ENCODE data around the gene TLE3.
"Not testable (repeated sequence)": the region's sequence is repeated elsewhere in the genome, so short reads cannot be mapped to it uniquely, and the experiment has no call there.

TLE3 gene

DNA sequence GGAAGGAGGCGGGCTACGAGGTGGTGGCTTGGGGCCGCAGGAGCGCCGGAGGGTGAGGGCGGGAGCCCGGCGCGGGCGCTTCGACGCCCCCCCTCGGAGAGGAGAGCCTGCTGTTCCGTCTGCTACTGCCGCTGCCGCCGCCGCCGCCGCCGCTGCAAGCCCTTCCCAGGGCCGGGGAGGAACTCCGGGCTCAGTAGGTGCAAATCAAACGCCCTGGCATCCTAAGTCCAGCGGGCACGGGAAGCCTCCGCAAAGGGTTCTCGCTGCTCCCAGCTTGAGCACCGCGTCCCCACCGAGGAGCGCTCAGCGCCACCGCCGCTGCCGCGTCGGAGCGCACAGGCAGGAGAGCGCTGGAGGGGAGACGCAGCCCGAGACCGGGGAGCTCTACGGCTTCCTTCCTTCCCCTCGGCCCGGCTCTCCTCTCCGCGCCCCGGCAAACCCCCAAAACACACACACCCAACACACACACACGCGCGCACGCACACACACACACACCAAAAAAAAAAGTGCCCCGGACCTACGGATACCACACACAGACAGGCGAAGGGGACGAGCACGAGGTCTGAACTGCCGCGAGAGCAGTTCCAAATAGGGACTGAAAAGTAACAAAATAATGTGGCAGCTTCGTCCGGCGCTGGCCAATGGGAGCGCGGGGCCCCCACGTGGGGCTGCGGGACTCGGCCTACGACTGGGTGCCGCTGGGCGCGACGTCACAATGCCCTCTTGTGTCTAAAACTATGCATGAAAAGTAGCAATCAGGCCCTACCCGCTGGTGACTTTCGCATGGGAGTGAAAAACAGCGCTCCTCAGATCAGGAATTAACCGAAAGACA lies at the start of gene TLE3:
Gene TLE3 (minus strand): TSS at position 597 of the 832 bp plus-strand sequence. CDS start 1,119 bp downstream, outside the sequence.
- peak; percentile 96 for DNase-seq

- no peak for DNase-seq
These were observed 49.6 kb upstream of the TLE3 start for GRCh38 chr15:70147178-70147760.

GRCh38 chr15:70146771-70147170 lies 49.1 kb upstream of the TLE3 start:
- DNase-seq = no peak

GRCh38 chr15:70146162-70146561 lies 48.4 kb upstream of the TLE3 start:
- DNase-seq = no peak

- DNase-seq = no peak
These were observed 47.5 kb upstream of the TLE3 start for GRCh38 chr15:70145261-70145660.

GRCh38 chr15:70142322-70143191 lies 44.8 kb upstream of the TLE3 start:
- no peak for DNase-seq

- DNase-seq = no peak
These were observed 44.3 kb upstream of the TLE3 start for GRCh38 chr15:70142072-70142321.

DNA sequence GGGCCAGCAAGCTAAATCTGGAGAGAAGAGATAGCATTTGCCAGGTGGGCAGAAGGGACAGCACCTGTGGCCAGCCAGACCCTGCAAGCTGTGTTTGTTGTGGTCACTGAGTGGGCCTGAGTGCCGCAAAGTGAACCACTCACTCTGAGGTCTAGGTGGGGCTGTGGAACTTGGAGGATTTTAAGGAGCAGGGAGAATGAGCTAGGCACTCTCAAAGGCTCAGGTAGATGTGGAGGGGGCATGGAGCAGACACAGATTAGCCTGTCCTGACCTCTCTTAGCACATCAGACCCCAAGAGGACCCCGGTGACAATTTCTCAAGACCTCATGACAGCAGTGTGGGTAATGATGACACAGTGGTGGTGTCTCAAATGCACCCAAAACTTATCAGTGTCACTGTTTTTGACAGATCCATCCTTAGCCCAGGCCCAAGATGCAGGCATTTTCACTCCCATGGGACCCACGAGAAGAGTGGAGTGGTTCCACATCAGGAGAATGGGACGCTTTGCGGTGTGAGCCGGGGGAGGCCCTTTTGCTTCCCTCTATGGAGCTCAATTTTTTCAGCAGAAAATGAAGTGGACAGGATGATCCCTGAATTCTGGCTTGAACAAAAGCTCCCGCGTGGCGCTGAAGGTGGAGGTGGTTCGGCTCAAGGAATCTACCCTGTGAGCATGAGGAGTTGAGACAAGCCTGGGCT lies 43.8 kb upstream of the TLE3 start:
- no peak for DNase-seq

GRCh38 chr15:70140543-70141375 lies 43.0 kb upstream of the TLE3 start:
- no peak for DNase-seq

DNA sequence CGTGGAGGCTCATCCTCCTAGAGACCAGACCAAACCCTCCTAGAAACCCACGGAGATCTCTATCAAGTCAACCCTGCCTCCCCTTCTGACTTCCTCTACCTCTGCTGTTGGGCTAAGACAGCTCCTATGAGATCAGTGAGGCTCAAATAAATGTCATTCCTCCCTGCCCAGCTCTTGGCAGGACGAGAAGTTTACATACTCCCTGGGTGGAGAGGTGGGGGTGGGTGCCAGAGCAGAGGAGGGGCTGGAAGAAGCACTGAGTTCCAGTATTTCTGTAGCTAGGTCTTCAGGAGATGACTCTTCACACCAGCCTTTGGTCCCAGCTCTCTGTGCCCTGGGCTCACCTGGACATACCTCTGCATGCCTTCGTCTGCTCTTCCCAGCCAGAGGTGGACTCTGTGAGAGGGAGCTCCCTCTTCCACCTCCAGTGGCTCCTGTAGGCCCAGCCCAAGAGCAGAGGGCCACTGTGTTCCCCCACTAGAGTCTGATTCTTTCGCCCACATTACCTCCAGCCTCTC lies 42.4 kb upstream of the TLE3 start:
- DNase-seq = no peak

DNA sequence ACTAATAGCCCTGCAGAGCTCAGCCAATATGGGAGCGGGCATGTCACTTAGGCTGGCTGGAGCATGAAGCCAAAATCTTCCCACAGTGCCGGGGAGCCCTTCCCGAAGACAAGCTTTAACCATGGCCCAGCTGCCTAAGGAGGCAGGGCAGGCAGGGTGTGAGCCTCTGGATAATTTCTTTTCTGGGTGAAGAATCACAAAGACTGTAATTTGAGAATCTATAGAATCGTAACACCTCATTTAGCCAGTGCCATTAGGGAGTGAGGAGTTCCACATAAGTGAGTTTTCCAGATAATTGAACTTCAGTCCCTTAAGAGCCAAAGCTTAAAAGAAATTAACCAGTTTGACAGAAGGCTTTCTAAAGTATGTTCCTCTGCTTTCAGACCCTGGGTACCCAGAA lies 40.2 kb upstream of the TLE3 start:
- no peak for DNase-seq

GRCh38 chr15:70137021-70137420 lies 39.3 kb upstream of the TLE3 start:
- DNase-seq = not testable (repeated sequence)

DNA sequence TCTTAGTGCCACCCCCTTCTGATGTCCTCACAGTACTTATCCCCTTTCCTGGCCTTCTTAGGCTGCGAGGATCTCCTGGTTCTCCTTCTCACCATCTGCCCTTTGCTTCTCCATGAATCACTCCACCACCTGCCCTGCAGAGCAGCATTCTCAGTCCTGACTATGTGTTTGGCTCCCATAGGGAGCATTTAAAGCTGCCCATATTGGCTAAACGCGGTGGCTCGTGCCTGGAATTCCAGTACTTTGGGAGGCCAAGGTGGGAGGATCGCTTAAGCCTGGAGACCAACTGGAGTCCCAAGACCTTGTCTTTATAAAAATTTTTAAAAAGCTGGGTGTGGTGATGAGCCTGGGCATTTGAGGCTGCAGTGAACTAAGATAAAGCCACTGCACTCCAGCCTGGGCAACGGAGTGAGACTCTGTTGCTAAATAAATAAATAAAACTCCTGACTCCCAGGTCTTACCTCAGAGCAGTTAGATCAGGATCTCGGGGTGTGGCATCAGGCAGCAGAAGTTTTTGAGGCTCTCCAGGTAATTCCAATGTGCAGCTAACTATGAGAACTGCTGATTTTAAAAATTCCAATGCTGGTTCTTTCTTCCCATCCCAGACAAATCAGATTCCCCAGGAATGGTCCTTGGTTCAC lies 36.2 kb upstream of the TLE3 start:
- no peak for DNase-seq

DNA sequence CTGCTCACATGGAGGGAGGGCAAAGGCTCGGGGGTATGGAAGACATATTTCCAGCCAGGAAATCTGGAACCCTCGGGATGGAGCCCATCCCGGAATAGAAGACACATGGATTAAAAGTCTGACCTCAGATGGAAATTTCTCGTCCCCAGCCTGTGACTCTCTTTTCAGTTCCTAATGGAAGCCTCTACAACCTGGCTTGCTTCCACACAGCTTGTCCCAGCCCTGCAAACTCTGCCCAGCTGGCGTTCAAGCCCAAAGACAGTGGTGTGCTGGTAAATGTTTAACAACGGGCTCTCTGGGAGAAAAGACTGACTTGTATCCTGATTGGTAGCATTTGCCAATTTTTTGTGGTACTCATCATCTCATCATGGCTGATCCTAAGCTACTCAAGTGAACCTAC lies 35.6 kb upstream of the TLE3 start:
- no peak for DNase-seq

DNA sequence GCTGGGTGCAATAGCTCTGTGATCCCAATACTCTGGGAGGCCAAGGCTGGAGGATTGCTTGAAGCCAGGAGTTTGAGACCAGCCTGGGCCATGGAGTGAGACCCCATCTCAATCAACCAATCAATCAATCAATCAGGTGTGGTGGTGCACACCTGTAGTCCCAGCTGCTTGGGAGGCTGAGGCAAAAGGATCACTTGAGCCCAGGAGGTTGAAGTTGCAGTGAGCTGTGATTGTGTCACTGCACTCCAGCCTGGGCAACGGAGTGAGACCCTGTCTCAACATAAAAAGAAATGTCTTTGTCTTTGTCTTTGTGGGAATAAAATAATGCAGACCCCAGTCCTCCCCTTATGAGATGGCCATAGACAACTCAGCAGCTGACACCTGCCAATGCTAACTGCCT lies 34.9 kb upstream of the TLE3 start:
- DNase-seq = no peak

GRCh38 chr15:70132139-70132538 lies 34.4 kb upstream of the TLE3 start:
- DNase-seq = no peak

DNA sequence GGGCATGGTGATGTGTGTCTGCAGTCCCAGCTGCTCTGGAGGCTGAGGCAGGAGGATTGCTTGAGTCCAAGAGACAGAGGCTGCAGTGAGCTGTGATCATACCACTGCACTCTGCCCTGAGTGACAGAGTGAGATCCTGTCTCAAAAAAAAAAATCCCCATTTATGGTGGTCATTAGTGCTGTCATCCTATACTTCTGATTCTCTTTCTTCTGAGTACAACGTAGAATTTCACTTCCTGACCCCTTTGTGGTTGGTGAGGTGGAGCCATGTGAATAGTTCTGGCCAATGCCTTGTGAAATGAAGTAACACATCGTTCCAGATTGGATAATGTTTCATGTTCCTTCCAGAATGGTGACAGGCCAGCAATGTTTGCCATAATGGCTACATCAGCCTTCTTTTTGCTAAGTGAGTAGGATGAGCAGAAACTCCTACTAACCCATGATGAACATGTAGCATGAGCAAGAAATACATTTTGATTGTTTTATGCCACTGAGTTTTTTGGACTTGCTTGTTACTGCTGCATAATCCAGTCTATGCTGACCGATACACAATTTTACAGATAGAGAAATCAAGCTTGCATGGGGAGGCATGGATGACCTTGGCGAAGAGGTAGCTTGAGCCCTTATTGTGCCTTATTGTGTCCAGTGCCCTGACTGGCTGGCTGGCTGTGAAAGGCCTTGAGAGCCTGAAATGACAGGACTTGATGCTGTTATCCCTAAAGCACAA lies 30.9 kb upstream of the TLE3 start:
- DNase-seq = no peak

DNA sequence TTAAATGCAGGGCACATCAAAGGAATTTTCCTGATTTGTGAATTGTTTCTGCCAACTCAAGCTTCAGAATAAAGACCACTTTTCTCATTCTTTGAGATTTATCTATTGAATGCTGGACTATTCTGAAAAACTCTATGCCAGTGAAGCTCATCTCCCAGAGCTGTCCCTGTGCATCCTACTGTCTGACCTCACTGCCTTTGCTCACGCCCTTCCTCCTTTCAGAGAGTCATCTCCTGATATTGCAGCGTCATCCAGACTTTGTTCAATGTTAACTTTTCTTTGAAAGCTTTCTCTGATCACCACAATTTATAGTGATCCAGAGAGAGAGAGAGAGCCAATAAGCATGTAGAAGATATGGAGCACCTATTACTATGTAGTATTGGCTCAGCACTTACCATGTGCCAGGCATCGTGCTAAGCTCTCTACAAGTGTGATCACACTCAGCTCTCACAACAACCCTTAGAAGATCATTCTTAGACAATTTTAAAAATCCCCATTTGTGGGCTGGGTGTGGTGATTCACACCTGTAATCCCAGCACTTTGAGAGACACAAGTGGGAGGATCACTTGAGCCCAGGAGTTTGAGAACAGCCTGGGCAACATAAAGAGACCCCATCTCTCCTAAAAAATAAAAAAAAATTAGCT lies 30.2 kb upstream of the TLE3 start:
- DNase-seq = no peak

DNA sequence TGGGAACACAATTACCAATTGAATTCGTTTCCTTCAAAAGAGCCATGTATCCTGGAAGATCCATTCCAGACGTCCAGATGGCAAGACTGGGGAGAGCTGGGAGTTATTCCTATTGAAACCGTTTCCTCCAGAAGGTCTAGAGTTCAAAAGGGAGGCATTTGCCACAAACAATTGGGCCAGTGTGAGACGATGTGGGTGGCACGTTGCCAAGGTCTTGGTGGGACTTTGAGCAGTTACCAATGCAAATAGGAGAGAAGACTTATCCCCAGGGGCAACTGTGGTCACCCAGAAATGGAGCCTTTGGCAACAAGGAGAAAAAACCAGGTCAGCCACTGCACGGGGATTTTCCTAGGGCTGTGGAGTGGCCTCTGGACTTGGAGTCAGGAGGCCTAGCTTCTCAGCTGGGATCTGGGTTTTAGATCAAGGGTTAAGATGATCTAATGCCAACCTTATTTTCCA lies 29.6 kb upstream of the TLE3 start:
- DNase-seq = no peak

DNA sequence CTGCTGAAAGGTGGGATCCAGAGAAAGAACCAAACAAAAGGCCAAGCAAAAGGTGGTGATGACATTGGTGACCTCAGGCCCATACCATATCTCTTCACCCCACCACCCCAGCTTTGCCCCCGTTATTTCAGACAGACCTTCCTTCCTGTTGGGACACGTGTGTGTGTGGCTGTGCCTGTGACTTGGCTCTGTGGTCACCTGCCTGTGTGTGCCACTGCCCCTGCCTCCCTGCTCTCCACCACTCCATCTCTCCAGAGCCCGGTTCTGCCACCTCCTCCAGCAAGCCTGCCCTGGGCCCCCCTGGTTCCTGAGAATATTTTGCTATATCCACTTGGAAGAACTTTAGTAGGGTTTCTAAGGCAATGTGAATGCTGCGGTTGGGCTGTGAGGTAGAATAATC lies 28.6 kb upstream of the TLE3 start:
- no peak for DNase-seq

Data from NCI-H774 (cell line).